Activated naive CD8-positive, alpha-beta T cell treated with anti-CD3 and anti-CD28 coated beads, Interleukin-2, amount 10 ng/mL, durations not matched to agents 7 days and 5 days (primary cell): ENCODE measurements around the gene ZDHHC8. TPM values are rescaled to one million over a fixed set of nuclear protein-coding genes. Genes with fewer than 3 reads are reported as not detected.

Experiments
- ATAC-seq: fragments of 150-1000 bp; cut with Tn5 transposase; one replicate; pipeline ENCODE4 v1.10.0; 2021; ENCODE audit warnings: low read depth, moderate library complexity
- POLR2A ChIA-PET: fragments of 350-600 bp; sonication (Branson Sonifier 250); formaldehyde crosslinking; loops from one replicate; lab custom pipeline; 2021; ENCODE audit warnings: antibody characterized with exemption; lab: Charles Lee
- DNase-seq: peaks from one replicate; pipeline ENCODE4 v3.0.0; 2021
- H3K27ac Mint-ChIP-seq: one replicate; pipeline ENCODE4 v1.8.0; 2022; ENCODE audit warnings: mild to moderate bottlenecking, mixed read lengths
- H3K27me3 Mint-ChIP-seq: one replicate; pipeline ENCODE4 v1.8.0; 2022; ENCODE audit warnings: mild to moderate bottlenecking, moderate library complexity, mixed read lengths
- H3K36me3 Mint-ChIP-seq: one replicate; pipeline ENCODE4 v1.8.0; 2021; ENCODE audit warnings: mild to moderate bottlenecking, mixed read lengths
- H3K4me1 Mint-ChIP-seq: one replicate; pipeline ENCODE4 v1.8.0; 2021; ENCODE audit warnings: mixed read lengths
- H3K4me3 Mint-ChIP-seq: one replicate; pipeline ENCODE4 v1.8.0; 2022; ENCODE audit warnings: mild to moderate bottlenecking, moderate library complexity, mixed read lengths
- H3K9me3 Mint-ChIP-seq: one replicate; pipeline ENCODE4 v1.8.0; 2021; ENCODE audit warnings: mixed read lengths
- total RNA-seq, 2 experiments: library from RNA; stranded (reverse); gene quantifications; one replicate each; pipeline ENCODE4 v1.2.3, GENCODE V29; 2021

ZDHHC8 gene
- total RNA-seq, 2 experiments from 2014 or later, result 64.1 to 66.9 TPM

DNA sequence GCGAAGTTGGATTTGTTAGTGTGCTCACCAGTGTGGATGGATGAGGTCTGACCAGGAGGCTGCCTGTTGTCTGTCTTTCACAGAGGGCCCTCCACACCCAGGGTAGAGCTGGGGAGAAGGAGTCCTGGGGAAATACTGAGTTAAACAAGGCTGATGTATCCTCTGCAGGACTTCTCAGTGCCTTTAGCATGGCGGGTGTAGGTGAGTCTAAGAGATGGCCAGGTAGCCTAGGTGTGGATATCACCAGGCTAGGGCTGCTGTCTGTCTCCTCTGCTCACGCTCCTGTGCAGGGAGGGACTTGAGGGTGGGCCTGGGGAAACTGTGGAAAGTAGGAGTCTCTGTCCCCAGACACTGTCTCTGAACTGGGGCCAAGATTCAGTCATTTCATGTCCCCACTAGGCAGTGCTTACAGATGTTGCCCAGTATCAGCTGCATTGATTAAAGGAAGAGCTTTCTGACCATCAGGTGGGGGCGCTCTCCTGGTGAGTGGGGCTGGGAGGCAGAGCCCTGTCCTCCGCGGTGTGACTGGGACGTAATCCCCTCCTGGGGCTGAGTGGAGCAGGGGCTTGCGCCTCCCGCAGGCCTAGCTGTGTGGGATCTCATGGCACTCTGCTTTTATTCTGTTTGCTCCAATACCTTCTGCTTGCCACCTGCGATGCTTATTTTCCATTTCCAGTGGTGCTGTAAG is 54.7 kb downstream of the ZDHHC8 start:
- DNase-seq (no peak), ATAC-seq (no peak)
- H3K36me3 Mint-ChIP-seq, result no peaks in the 10 kb centered on the region
- H3K9me3 Mint-ChIP-seq, result no peaks in the 10 kb centered on the region
- H3K27me3 Mint-ChIP-seq, result no peaks in the 10 kb centered on the region
- no peak overlapping the region for H3K4me3 Mint-ChIP-seq
- H3K27ac Mint-ChIP-seq, result no peak overlapping the region
- POLR2A ChIA-PET, result no interaction called here
- no peaks in the 10 kb centered on the region for H3K4me1 Mint-ChIP-seq

DNA sequence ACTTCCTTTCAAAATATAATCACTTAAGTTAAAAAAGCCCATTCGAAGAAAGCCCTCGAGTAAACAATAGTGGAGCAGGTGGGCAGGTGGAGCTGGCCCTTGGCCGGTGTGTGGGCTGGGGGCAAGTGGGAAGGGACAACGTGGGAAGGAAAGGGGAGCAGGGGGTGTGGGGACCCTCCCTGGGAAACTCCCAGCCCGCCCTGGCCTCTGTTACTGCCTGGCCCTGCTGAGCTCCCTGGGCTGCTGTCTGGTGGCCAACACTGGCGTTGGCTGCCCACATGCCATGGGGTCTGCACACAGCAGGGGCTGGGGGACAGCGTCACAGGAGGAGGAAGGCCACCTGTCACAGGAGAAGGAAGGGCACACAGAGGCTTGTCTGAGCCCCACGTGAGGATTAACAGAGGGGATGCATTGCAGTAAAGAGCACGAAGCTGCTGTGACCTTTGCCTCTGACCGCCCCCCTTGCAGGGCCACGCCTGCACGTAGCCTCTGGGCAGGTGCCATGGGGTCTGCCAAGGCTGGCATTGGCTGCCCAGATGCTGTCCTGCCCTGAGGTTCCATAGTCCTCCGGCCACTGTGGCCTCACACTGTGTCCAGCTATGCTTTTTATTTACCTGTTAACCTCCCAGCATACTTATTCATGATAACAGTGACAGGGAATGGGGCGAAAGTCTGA is 55.4 kb downstream of the ZDHHC8 start:
- ATAC-seq (no peak), DNase-seq (no peak)
- Mint-ChIP-seq H3K27ac (no peak overlapping the region), H3K36me3 (no peaks in the 10 kb centered on the region), H3K27me3 (no peaks in the 10 kb centered on the region), H3K4me3 (no peak overlapping the region), H3K9me3 (no peaks in the 10 kb centered on the region), H3K4me1 (no peaks in the 10 kb centered on the region)
- POLR2A ChIA-PET, result no interaction called here

DNA sequence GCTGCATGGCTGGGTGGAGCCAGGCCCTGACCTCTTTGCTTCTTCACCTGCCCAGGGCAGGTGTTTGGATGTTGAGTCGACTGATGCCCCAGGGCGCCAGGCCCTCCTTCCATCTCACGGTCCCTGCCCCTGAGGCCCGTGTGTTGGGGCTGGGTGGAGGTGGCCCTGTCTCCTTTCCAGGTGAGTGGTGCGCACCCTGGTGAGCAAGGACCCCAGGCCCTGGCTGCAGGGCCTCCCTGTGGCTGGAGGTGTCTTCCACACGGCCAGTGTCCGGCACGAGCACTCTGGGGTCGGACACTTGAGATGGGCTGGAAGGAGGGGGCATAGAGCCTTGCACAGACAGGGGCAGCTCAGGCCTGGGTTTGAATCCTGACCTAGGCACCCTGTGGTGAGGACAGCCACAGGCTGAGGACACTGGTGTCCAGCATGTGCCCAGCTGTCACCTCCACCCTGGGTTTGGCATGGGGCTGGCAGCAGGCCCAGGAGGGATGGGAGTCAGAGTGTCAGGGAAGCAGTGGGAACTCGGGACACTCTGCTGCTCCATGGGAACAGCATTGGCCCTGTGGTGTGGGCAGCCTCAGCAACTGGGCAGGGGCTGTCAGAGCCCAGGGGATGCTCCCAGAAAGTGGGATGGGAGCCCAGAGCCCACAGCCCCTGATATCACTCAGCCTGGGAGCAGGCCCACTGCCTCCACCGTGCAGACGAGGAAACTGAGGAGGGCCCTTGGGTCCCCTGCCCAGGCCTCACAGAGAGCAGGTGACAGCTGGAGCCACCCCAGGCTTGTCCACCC is 56.4 kb downstream of the ZDHHC8 start:
- Mint-ChIP-seq H3K4me1 (no peaks in the 10 kb centered on the region), H3K27me3 (no peaks in the 10 kb centered on the region), H3K9me3 (no peaks in the 10 kb centered on the region), H3K27ac (no peak overlapping the region), H3K4me3 (no peak overlapping the region), H3K36me3 (no peaks in the 10 kb centered on the region)
- ATAC-seq (no peak), DNase-seq (no peak)
- POLR2A ChIA-PET, result no interaction called here

DNA sequence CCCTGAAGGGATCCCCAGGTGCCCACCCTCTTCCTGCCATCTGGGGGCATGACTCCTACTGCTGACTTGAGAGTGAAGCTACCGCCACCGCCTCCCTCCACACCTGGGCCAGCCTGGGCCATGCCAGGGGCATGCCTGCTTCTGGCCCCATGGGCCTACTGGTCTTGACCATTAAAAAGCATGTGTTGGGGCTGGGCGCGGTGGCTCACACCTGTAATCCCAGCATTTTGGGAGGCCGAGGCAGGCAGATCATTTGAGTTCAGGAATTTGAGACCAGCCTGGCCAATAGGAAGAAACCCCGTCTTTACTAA is 56.9 kb downstream of the ZDHHC8 start:
- POLR2A ChIA-PET, result no interaction called here
- no peak overlapping the region for H3K4me3 Mint-ChIP-seq
- no peaks in the 10 kb centered on the region for H3K9me3 Mint-ChIP-seq
- H3K36me3 Mint-ChIP-seq, result no peaks in the 10 kb centered on the region
- ATAC-seq, result no peak
- H3K27me3 Mint-ChIP-seq, result no peaks in the 10 kb centered on the region
- H3K4me1 Mint-ChIP-seq, result no peaks in the 10 kb centered on the region
- H3K27ac Mint-ChIP-seq, result no peak overlapping the region
- DNase-seq, result no peak

DNA sequence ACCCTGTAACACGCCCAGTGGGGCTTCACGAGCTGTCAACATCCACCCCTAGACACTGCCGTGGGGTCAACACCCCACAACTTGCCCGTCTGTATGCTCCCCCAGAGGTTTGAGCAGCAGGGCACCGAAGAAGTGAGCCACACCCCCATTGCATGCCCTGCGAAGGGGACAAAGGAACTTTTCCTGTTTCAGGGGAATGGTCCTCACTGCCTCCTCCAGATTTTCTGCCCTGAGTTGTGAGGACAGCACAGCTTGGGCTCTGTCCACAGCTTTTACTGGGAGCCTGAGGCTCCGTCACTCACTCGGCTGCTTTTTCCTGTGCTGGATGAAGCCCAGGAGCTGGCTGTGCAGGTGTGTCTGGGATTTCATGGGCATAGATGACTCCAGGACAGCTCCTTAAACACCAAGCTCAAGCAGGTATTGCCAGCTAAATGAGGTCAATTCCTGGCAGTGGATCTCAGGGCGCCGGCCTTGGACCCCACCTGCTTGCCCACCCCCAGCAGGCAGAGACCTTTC is 59.5 kb downstream of the ZDHHC8 start:
- Mint-ChIP-seq H3K27me3 (no peaks in the 10 kb centered on the region), H3K9me3 (no peaks in the 10 kb centered on the region), H3K4me3 (no peak overlapping the region), H3K36me3 (no peaks in the 10 kb centered on the region), H3K27ac (no peak overlapping the region), H3K4me1 (no peaks in the 10 kb centered on the region)
- DNase-seq, result no peak
- no peak for ATAC-seq
- POLR2A ChIA-PET, result no interaction called here

DNA sequence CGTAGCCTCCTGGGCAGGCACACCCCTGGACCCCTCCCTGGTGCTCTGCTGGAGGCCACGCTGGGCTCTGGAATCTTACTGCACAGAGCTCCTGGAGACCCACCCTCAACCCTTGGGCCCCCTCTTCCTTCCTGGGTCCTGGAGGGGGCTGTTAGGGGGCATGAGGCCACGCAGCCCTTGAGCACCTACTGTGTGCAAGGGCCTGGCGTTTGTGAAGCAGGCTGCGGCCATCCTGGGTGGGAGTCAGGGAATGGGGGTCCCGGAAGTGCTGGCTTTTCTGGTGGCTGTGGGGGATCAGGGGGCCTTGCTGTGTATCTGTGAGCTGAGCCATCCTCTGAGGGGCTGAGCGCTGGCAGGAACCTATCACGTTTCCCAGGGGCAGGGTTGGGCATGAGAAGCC is 60.2 kb downstream of the ZDHHC8 start:
- ATAC-seq (no peak), DNase-seq (no peak)
- POLR2A ChIA-PET, result no interaction called here
- H3K9me3 Mint-ChIP-seq, result no peaks in the 10 kb centered on the region
- H3K4me3 Mint-ChIP-seq, result no peak overlapping the region
- no peaks in the 10 kb centered on the region for H3K4me1 Mint-ChIP-seq
- H3K27me3 Mint-ChIP-seq, result no peaks in the 10 kb centered on the region
- no peak overlapping the region for H3K27ac Mint-ChIP-seq
- H3K36me3 Mint-ChIP-seq, result no peaks in the 10 kb centered on the region

DNA sequence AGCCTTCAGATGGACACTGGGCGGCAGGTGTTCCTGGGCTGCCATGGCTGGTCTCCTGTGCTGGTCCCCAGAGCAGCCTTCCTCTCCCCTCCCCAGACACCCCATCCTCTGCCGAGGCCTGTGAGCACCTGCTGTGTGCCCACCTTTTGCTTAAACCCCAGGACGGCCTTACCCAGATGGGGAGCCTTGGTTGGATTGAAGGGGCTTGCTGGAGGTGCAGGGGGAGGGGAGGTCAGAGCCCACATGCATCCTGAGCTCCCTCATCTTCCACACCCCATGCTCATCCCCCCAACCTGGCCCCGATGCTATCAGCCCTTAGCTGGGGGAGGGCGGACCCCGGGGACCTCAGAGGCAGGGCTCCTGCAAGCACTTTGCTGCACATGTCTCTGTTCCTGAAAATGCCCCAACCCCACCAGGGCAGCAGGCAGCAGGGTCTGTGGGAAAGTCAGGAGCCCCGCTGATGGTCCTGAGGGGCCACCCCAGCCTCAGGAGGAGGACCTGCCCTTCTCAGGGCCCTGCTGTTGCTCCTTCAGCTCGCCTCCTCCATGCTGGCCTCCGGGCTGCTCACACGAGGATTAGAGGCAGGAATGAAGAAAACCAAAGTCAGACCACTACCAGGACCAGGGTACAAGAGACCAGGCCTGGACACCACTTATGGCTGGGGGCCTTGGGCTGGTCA is 60.8 kb downstream of the ZDHHC8 start:
- Mint-ChIP-seq H3K4me1 (no peaks in the 10 kb centered on the region), H3K4me3 (no peak overlapping the region), H3K36me3 (no peaks in the 10 kb centered on the region), H3K9me3 (no peaks in the 10 kb centered on the region), H3K27me3 (no peaks in the 10 kb centered on the region), H3K27ac (no peak overlapping the region)
- DNase-seq (no peak), ATAC-seq (no peak)
- POLR2A ChIA-PET, result no interaction called here

DNA sequence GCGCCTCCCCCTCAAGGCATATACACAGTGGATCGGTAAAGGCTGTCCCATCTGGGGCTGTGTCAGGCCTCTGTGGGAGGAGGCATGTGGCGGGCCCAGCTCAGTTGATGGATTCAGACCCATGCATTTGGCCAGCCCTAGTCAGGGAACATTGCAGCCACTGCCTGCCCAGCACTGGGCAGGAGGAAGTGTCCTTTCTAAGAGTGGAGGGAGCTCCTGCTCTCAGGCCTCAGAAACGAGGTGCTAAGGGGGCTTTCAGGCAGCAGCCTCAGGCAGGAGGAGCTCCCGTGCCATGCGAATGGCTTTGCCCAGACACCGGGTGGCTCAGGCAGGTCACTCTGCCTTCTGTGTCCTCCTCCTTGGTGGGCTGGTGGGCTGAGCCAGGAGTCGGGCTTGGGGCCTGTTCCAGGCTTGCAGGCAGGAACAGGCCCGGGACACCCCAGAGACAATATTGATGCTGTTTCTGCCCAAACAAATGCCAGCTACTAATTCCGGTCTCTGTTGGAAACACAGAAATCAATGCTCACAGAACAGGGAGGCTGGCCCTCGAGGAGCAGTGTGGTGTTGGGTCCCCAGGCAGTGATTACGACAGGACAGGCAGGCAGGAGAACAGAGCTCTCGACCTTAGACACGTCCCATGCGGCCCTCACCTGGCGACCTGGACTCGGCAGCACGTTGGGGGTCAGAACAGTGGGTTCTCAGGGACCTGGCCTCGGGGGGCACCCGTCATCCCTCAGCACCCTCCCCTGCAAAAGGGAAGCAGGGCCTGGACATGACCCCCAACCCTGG is 61.6 kb downstream of the ZDHHC8 start:
- DNase-seq (no peak), ATAC-seq (no peak)
- no peak overlapping the region for H3K27ac Mint-ChIP-seq
- H3K4me3 Mint-ChIP-seq, result no peak overlapping the region
- no peaks in the 10 kb centered on the region for H3K27me3 Mint-ChIP-seq
- H3K36me3 Mint-ChIP-seq, result no peaks in the 10 kb centered on the region
- POLR2A ChIA-PET, result interaction anchor here (1.1 kb wide), 1 partner anchor 45 kb away, joined by 3 read pairs; no protein-coding TSS in a partner anchor
- H3K9me3 Mint-ChIP-seq, result no peaks in the 10 kb centered on the region
- no peaks in the 10 kb centered on the region for H3K4me1 Mint-ChIP-seq

DNA sequence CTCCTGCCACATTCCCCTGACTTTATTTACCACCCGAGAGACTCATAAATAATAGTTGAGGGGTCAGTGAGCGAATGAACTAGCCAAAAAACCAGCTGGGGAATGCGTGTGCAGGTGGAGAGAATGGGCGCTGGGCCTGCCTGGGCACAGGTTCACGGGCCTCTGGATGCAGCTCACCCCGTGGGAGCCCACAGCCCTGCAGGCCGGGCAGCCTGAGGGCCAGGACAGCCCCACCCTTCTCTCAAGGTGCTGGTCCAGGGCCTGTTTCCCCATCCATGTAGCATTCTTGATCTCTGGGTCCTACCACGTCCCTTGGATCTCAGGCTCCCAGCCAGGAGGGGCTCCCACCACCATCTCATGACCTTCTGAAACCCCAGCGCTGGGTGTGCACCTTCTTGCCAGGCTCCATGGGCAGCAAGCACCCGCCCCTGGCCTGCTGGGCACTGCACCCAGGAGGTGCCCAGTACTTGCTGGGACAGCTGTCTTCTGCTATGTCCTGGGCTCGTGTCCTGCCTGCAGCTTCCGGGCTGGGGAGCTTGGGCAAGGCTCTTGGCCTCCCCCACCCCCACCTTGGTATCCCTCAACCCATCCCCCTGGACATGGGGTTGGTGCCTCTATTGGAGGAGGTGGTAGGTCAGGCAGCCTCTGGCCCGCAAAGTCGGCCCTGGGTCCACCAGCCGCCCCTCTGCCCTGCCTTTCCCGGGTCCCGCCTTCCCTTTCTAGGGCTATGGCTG is 62.3 kb downstream of the ZDHHC8 start:
- Mint-ChIP-seq H3K36me3 (no peaks in the 10 kb centered on the region), H3K9me3 (no peaks in the 10 kb centered on the region), H3K27ac (no peak overlapping the region), H3K27me3 (peaks cover 2% of the 10 kb centered on the region), H3K4me1 (no peaks in the 10 kb centered on the region), H3K4me3 (no peak overlapping the region)
- POLR2A ChIA-PET, result interaction anchor here (0.6 to 1.1 kb wide), 2 partner anchors 45 to 205 kb away, joined by 3 read pairs; no protein-coding TSS in a partner anchor
- ATAC-seq (no peak), DNase-seq (no peak)

DNA sequence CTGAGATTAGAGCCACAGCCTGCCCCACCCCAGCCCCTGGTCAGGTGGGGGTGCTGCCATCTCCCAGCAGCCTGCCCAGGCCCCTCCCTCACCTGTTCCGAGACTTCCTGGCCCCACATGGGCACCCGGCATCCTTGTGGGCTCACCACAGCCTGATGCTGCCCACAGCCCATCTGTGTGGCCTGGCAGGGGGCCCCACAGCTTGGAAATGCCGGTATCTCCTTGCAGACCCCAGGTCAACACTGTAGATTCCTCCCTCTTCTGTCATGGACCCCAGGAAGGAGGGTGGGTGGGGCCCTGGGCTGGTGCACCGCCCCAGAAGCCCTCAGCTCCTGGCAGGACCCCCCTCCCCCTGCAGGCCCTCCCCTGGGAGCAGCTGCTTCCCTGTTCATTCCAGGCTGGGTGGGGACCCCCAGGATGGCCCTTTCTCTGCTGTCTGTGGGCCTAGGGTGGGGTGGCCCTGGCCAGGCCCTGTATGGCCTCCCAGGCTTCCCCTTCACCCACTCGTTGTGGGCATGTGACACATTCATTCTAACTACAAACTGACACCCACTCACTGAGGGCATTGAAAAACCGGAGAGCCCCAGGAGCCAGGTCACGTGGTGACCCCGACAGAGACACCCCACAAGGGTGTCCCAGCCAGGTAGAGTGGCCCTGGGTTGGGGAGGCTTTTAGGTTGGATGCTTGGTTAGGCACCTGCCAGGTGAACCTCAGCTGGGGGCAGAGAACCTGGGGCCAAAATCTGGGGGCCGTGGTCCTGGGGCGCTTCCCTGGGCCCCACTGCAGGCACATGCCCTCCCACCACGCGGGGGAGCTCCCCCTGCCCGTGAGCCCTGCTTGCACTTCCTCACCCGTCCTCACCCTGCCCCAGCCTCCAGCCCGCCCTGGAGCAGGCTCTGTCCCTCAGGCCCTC is 63.3 kb downstream of the ZDHHC8 start:
- H3K4me1 Mint-ChIP-seq, result no peaks in the 10 kb centered on the region
- no peak for ATAC-seq
- POLR2A ChIA-PET, result interaction anchor here (0.6 kb wide), 1 partner anchor 204 kb away, joined by 3 read pairs; no protein-coding TSS in a partner anchor
- no peak for DNase-seq
- no peak overlapping the region for H3K27ac Mint-ChIP-seq
- no peak overlapping the region for H3K4me3 Mint-ChIP-seq
- peaks cover 2% of the 10 kb centered on the region for H3K27me3 Mint-ChIP-seq
- H3K9me3 Mint-ChIP-seq, result no peaks in the 10 kb centered on the region
- no peaks in the 10 kb centered on the region for H3K36me3 Mint-ChIP-seq

DNA sequence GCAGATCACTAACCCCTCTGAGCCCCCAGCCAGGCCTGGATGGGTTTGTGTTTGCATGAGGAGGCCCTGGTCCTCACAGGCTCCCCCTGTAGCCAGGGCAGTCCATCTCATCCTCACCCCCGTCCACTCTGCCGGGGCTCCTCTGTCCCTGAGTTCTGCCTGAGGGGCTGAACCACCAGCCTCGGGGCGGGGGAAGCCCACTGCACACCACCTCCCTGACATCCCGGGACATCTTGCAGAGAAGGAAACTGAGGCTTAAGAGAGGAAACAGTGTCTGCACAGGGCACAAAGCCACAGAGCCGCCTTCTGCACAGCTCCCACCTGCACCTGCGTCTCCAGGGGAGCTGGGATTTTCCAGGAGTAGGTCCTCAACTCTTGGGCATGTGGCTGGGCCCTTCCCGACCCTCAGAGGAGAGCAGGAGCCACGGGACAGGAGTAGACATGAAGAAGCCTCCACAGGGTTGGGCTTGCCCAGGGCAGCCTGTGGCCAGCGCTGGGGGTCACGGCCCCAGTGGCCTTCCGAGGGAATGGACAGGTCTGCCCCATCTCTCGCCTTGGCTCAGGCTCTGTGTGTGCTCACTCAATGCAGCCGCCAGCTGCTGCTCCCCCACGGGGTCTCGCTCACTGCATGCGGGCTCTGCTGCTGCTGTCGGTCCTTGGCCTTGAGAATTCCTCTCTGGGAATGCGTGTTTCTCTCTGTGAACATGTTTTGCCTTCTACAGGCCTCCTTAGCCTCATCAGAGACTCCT is 64.7 kb downstream of the ZDHHC8 start:
- POLR2A ChIA-PET, result no interaction called here
- no peak for ATAC-seq

More for the DNA sequence above, 64.7 kb downstream of the ZDHHC8 start:
- Mint-ChIP-seq H3K27me3 (peaks cover 2% of the 10 kb centered on the region), H3K4me1 (no peaks in the 10 kb centered on the region), H3K36me3 (no peaks in the 10 kb centered on the region), H3K9me3 (no peaks in the 10 kb centered on the region), H3K27ac (no peak overlapping the region), H3K4me3 (no peak overlapping the region)
- no peak for DNase-seq
